Large intestine (tissue), 3 donors: ENCODE results near the gene LIME1. TPM values are rescaled to one million over a fixed set of nuclear protein-coding genes. Genes with fewer than 3 reads are reported as not detected.
A peak's percentile ranks its signal among the peaks of the same experiment; 100 is the strongest.
"Not testable (repeated sequence)": the region's sequence is repeated elsewhere in the genome, so short reads cannot be mapped to it uniquely, and the experiment has no call there.

Experiments
- DNase-seq, 2 donors: peaks; one replicate each; pipeline versions ENCODE4 v3.0.0 to v3.0.0-alpha.2; 2013
- H3K27ac ChIP-seq: one replicate; pipeline ENCODE4 v1.5.1; 2013; ENCODE audit warnings: low read length
- H3K27me3 ChIP-seq: 2 replicates; pipeline ENCODE4 v1.6.1; 2013; ENCODE audit warnings: low read length; ENCODE audit not compliant: control insufficient read depth, insufficient read depth
- H3K36me3 ChIP-seq: 2 replicates; pipeline ENCODE4 v1.6.1; 2013; ENCODE audit warnings: low read length; ENCODE audit not compliant: control insufficient read depth, insufficient read depth
- H3K4me1 ChIP-seq: one replicate; pipeline ENCODE4 v1.6.1; 2013; ENCODE audit warnings: low read length; ENCODE audit not compliant: control insufficient read depth, insufficient read depth
- H3K4me3 ChIP-seq: one replicate; pipeline ENCODE4 v1.5.1; 2013; ENCODE audit warnings: low read length
- H3K9me3 ChIP-seq: one replicate; pipeline ENCODE4 v1.6.1; 2013; ENCODE audit warnings: mild to moderate bottlenecking, low read depth, low read length, moderate library complexity; ENCODE audit not compliant: control insufficient read depth
- WGBS: methylation state at CpG from one replicate; pipeline ENCODE4 v1.1.5; 2013; ENCODE audit warnings: low lambda C conversion rate; ENCODE audit not compliant: insufficient coverage; 5-methylcytosine and 5-hydroxymethylcytosine counted together
- polyA plus RNA-seq: library from polyadenylated mRNA; unstranded; fragments of 120-200 nt; gene quantifications from one replicate; pipeline ENCODE4 v1.2.1, GENCODE V29; 2013

The LIME1 gene
- polyA plus RNA-seq, 1 donor, result 7.5 TPM

DNA sequence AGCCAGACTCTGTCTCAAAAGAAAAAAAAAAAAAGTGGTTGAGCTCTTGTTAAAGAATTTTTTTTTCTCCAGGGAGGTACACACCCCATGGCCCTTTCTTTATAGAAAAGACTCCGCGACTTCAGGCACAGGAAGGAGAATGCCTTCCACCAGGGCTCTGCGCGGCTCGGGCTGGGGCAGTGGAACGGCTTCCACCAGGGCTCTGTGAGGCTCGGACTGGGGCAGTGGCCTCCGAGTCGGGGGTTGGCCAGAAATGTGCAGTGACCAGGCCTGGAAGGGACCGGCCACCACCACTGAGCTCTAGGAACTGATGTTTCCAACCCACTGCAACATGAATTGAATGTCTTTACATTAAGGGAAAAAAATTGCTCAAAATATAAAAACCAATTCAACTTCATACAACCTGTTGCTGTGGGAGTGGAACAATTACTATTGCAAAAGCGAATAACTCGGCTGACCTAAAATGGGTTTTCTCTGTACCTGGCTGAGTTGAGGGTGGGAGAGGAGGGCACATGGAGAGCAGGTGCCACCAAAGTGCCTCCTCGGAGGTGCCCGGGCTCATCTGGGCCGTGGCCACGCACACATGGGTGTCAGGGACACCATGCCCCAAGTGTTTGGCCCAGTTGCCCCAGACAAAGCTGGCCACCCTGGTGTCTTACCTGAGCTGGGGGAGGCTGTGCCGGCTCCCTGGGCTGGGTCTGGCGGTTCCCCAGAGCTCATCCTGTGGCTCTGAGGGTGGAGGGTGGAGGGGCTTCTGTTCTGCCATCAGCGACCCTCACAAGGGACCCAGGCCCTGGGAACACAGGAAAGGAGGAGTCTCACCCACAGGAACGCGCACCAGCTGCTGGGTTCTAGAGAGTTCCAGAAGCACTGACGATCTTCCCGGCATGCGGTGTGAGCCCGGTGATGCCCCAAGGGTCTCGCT lies 32.4 kb downstream of the LIME1 start:
- no peak overlapping the region for H3K27ac ChIP-seq
- H3K36me3 ChIP-seq, result no peaks in the 10 kb centered on the region
- peaks cover 7% of the 10 kb centered on the region for H3K9me3 ChIP-seq
- H3K4me1 ChIP-seq, result no peaks in the 10 kb centered on the region
- no CpG with 5 or more reads among the region's 26 CpGs for WGBS
- no peak overlapping the region for H3K4me3 ChIP-seq
- DNase-seq, result no peak
- H3K27me3 ChIP-seq, result peaks cover 2% of the 10 kb centered on the region

DNA sequence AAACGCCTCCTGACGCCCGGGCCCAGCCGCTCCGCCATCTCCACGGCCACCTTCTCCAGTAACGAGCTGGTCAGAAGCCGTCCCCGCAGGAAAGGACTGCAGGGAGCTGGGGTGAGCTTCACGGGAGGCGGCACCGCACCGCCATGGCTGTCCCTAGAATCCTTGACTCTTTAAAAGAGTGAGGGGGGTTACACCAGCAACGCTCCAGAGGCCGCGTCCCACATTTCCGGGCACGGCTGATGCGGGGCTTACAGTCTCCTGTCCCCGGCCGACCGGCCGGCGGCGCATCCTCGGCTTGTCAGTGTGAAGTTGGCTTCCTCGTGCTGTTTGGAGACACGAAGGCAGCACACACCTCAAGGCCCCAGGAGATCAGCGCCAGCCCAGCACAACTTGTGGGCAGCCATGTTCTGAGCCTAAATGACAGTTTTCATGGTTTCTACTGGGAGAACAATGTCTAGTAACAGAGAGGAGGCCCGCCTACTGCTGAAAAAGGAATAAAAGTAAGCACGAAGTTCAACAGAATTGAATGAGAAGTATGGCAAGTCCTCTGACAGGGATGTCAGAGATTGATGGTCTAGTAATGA lies 33.5 kb downstream of the LIME1 start:
- no peak for DNase-seq
- Histone ChIP-seq H3K9me3 (peaks cover 7% of the 10 kb centered on the region), H3K4me1 (peaks cover 2% of the 10 kb centered on the region), H3K4me3 (no peak overlapping the region), H3K36me3 (no peaks in the 10 kb centered on the region), H3K27ac (no peak overlapping the region), H3K27me3 (peaks cover 9% of the 10 kb centered on the region)
- WGBS, result no CpG with 5 or more reads among the region's 31 CpGs

DNA sequence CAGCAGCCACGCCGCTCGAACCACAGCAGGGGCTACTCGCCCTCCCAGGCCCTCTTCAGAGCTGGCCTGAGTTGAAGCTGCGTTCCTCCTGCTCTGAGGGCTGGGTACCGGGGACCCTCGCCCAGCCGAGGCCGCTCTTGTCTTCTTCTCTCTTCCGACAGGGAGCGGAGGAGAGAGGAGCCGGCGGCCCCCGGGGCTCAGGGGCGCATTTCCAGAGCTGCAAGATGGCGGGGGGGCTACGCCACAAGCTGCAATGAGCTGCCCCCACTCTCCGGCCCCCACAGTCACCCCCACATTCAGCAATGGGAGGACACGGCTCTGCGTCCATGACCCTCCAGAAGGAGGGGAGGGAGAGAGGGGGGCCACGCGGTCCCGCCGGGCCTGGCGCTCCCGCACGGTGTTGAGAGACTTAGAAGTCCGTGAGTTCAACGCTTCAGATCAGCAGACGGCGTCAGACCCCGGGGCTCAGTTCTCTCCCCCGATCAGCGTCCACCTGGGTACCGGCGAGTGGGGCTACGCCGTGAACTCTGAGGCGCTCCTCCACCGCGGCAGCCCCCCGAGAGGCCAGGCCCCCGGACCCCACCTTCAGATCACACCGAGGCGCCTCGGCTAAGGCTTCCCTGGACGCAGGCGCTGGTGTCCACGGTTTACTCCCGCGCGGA lies 34.7 kb downstream of the LIME1 start:
- H3K4me1 ChIP-seq, result peaks cover 9% of the 10 kb centered on the region
- no CpG with 5 or more reads among the region's 52 CpGs for WGBS
- H3K27ac ChIP-seq, result no peak overlapping the region
- H3K9me3 ChIP-seq, result peaks cover 10% of the 10 kb centered on the region
- H3K4me3 ChIP-seq, result no peak overlapping the region
- DNase-seq, result no peak
- peaks cover 20% of the 10 kb centered on the region for H3K27me3 ChIP-seq
- H3K36me3 ChIP-seq, result no peaks in the 10 kb centered on the region

DNA sequence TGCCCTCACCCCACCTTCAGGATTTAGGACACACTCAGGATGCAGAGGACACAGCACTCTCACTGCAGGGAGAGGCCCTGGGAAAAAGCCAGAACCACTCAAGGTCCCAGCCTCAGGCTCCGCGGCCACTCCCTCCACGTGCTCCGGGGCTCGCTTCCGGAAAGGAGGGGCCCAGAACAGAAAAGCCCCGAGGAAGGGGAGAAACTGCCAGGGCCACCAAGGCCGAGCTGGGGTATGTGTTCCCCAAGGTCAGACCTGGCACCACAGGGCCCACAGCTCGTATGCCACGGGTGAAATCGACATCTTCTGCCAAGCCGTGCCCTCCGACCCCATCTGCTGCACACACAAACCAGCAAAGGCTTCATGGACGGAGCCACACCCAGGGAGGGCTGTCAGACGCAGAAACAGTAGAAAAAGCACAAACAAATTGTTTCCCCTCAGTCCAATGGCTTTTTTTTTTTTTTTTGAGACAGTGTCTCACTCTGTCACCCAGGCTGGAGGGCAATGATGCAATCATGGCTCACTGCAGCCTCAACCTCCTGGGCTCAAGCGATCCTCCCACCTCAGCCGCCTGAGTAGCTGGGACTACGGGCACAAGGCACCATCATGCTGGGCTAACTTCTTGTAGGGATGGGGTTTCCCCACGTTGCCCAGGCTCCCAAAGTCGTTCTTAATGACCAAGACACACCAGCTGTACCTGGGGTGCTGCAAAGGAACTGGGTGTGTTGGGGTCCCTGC lies 36.5 kb downstream of the LIME1 start:
- H3K4me1 ChIP-seq, result peaks cover 9% of the 10 kb centered on the region
- no peak overlapping the region for H3K27ac ChIP-seq
- H3K36me3 ChIP-seq, result no peaks in the 10 kb centered on the region
- H3K4me3 ChIP-seq, result no peak overlapping the region
- DNase-seq, result no peak
- no CpG with 5 or more reads among the region's 20 CpGs for whole genome bisulfite sequencing
- peaks cover 10% of the 10 kb centered on the region for H3K9me3 ChIP-seq
- H3K27me3 ChIP-seq, result peaks cover 20% of the 10 kb centered on the region

DNA sequence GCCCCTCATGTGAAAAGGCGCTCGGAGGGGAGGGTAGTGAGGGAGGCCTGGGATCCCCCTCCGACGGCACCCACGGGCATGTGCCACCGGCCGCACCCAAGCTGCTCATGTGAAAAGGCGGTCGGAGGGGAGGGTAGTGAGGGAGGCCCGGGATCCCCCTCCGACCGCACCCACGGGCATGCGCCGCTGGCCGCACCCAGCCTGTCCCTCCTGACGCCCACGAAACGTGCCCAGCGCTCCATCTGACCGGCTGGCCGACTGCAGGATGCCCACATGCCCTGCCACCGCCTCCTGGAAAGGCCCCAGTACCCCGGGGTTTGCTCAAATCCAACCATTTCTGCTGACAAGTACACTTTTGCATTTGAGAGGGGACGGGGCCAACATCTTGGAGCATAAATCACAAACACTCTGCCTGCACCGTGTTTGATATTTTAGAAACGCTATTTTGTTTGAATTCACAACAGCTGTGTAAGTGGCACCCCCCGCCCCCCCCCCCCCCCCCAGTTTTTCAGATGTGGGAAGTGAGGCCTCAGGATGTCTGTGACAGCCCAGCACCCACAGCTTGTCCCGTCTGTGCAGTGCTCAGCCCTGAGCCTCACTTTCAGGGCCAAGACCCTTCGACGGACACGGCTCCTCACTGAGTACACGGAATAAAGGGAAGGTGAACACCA lies 37.2 kb downstream of the LIME1 start:
- H3K4me1 ChIP-seq, result peaks cover 9% of the 10 kb centered on the region
- no peak overlapping the region for H3K4me3 ChIP-seq
- WGBS, result no CpG with 5 or more reads among the region's 33 CpGs
- no peak for DNase-seq
- peaks cover 20% of the 10 kb centered on the region for H3K27me3 ChIP-seq
- peaks cover 10% of the 10 kb centered on the region for H3K9me3 ChIP-seq
- H3K27ac ChIP-seq, result no peak overlapping the region
- no peaks in the 10 kb centered on the region for H3K36me3 ChIP-seq

DNA sequence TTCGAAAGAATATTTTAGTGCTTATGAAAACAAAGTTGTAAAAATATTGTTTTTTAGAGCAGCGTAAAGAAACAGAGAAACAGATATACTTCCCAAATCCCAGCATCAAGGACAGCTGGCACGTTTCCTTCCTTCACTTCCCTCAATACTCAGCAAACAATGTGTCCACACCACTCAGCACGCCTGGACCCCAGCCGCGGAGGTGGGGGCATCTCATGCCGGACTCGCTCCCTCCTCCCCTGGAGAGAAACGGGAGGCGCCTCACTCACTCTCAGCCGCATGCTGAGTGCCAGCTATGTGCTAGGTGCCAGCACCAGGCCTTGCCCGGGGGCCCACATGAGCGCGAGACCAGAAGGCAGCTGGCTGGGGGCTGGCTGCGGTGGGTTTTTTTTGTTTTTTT lies 37.8 kb downstream of the LIME1 start:
- Histone ChIP-seq H3K36me3 (no peaks in the 10 kb centered on the region), H3K9me3 (peaks cover 10% of the 10 kb centered on the region), H3K4me3 (no peak overlapping the region), H3K27ac (no peak overlapping the region), H3K27me3 (peaks cover 20% of the 10 kb centered on the region), H3K4me1 (peaks cover 9% of the 10 kb centered on the region)
- no peak for DNase-seq
- 100% methylated on average over 1 of the region's 15 CpGs for WGBS

DNA sequence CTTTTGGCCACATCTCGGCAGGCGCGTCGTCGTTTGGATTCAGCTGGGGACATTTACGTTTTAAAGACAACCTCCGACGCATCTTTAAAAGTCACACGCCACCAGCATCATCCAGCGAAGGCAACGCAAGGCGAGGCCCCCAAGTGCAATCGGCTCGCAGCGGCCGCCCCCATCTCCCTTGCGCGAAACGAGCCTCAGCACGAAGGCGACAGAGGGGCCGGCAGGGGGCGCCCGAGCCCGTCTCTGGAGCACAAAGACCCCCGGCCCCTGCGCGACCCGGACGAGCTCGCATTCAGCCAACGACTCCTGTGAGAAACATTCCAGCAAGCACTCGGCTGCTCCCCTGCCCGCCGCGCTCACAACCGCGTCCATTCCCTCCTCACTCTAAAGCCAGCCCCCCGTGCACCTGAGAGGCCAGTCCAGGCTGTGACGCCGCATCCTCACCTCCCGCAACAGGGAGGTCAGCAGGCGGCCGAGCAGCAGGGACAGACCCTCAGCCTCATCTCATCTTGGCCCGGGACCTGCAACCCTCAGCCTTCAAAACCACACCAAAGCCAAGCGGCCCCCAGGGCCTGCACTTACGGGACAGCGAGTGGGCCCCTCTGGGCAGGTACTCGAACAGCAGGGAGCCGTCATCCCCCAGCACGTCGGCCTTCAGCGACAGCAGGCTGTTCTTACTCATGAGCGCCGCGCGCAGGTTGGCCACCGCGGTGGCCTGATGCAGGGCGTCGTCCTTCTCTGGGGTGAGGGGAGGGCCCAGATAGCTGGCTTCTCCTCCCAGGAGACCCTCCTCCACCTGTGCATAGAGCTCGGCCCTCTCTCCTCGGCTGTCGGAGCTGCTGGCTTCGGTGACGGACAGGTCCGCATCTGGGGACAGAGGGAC lies 38.9 kb downstream of the LIME1 start:
- Histone ChIP-seq H3K27ac (no peak overlapping the region), H3K4me3 (no peak overlapping the region), H3K4me1 (peaks cover 9% of the 10 kb centered on the region), H3K9me3 (peaks cover 10% of the 10 kb centered on the region), H3K27me3 (peaks cover 20% of the 10 kb centered on the region), H3K36me3 (no peaks in the 10 kb centered on the region)
- DNase-seq, result peak; percentile 22 to 38
- no CpG with 5 or more reads among the region's 67 CpGs for WGBS

DNA sequence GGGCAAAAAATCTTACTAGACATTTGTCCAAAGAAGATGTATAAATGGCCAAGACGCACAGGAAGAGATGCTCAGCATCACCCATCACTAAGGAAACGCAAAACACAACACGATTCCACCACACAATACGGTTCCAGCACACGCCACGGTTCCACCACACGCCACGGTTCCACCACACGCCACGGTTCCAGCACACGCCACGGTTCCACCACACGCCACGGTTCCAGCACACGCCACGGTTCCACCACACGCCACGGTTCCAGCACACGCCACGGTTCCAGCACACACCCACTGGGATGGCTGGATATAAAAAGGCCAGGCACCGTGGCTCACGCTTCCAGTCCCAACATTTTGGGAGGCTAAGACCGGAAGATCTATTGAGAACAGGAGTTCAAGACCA lies 40.4 kb downstream of the LIME1 start:
- not testable (repeated sequence) for H3K36me3 ChIP-seq, H3K9me3 ChIP-seq, H3K27ac ChIP-seq, H3K4me1 ChIP-seq, H3K4me3 ChIP-seq, DNase-seq
- WGBS, result no CpG with 5 or more reads among the region's 23 CpGs
- peaks cover 20% of the 10 kb centered on the region for H3K27me3 ChIP-seq

DNA sequence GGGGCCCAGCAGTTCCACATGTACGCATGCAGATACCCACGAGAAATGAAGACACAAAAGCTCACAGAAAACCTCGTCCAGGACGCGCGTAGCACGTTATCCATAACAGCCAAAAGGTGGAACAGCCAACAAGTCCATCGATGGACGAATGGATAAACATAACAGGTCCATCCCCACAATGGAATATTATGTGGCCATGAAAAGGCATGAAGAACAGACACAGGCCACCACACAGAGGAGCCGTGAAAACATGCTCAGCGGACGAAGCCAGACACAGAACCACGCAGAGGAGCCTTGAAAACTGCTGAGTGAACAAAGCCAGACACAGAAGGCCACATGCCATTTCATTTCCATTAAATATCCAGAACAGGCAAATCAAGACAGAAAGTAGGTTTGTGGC lies 41.1 kb downstream of the LIME1 start:
- Histone ChIP-seq H3K9me3 (peaks cover 7% of the 10 kb centered on the region), H3K36me3 (no peaks in the 10 kb centered on the region), H3K27ac (no peak overlapping the region), H3K4me3 (no peak overlapping the region), H3K4me1 (peaks cover 9% of the 10 kb centered on the region), H3K27me3 (peaks cover 20% of the 10 kb centered on the region)
- DNase-seq, result no peak
- no CpG with 5 or more reads among the region's 13 CpGs for WGBS
